ENCODE data around the gene CD300H.

GRCh38 chr17:74527081-74527480 lies 40.2 kb downstream of the CD300H start:
- TF ChIP-seq POLR2A (IDR thresholded peaks at IDR 0.05) = no peak
- TF ChIP-seq CTCF (IDR thresholded peaks at IDR 0.05) = no peak
